Inferior parietal cortex (tissue), 1 donor: Measurements from ENCODE around the gene PRSS48.
A peak's percentile ranks its signal among the peaks of the same experiment; 100 is the strongest.
"Not testable (repeated sequence)": the region's sequence is repeated elsewhere in the genome, so short reads cannot be mapped to it uniquely, and the experiment has no call there.

Experiments
- DNase-seq: peaks from one replicate; pipeline ENCODE4 v3.0.0-alpha.2; 2016; ENCODE audit errors: extremely low spot score

Gene PRSS48

GRCh38 chr4:151318307-151319006 lies 41.5 kb downstream of the PRSS48 start:
- DNase-seq, result no peak

- DNase-seq, result no peak
Observed at GRCh38 chr4:151319490-151319889, 42.5 kb downstream of the PRSS48 start.

- no peak for DNase-seq
Observed at GRCh38 chr4:151321586-151321985, 44.6 kb downstream of the PRSS48 start.

GRCh38 chr4:151322161-151322560 lies 45.2 kb downstream of the PRSS48 start:
- not testable (repeated sequence) for DNase-seq

GRCh38 chr4:151322570-151322969 lies 45.6 kb downstream of the PRSS48 start:
- DNase-seq, result no peak

- peak; percentile 35 for DNase-seq
Observed at GRCh38 chr4:151323667-151324066, 46.7 kb downstream of the PRSS48 start.

GRCh38 chr4:151324124-151324751 lies 47.3 kb downstream of the PRSS48 start:
- peak; percentile 45 for DNase-seq

GRCh38 chr4:151324752-151325110 lies 47.8 kb downstream of the PRSS48 start:
- DNase-seq, result peak; percentile 27

GRCh38 chr4:151325111-151325948 lies 48.4 kb downstream of the PRSS48 start, which contains the start of gene SH3D19:
Gene SH3D19, minus strand, starts transcription at chr4:151325605. Its CDS starts 253 bp downstream, at chr4:151325352.
- DNase-seq, result peak; percentile 48

- no peak for DNase-seq
Observed at GRCh38 chr4:151325949-151326246, 48.9 kb downstream of the PRSS48 start.

- no peak for DNase-seq
Observed at GRCh38 chr4:151329217-151330007, 52.5 kb downstream of the PRSS48 start.

GRCh38 chr4:151331276-151332042 lies 54.5 kb downstream of the PRSS48 start:
- no peak for DNase-seq

GRCh38 chr4:151339467-151339866 lies 62.5 kb downstream of the PRSS48 start:
- no peak for DNase-seq

- no peak for DNase-seq
Observed at GRCh38 chr4:151340751-151341385, 63.9 kb downstream of the PRSS48 start.
